Spinal cord (tissue), 10 donors: Measurements from ENCODE around the gene THBS2. TPM values are rescaled to one million over a fixed set of nuclear protein-coding genes. Genes with fewer than 3 reads are reported as not detected.

Experiments
- DNase-seq, 6 donors: peaks; one replicate each; pipeline versions ENCODE4 v3.0.0 to v3.0.0-alpha.2; 2013 to 2015; ENCODE audit warnings: low spot score in 6 of 6, low read depth in 4 of 6
- H3K27ac ChIP-seq: one replicate; pipeline ENCODE4 v1.5.1; 2013; ENCODE audit warnings: low read depth, low read length, control low read depth
- H3K27me3 ChIP-seq: one replicate; pipeline ENCODE4 v1.6.1; 2013; ENCODE audit warnings: low read length; ENCODE audit not compliant: control insufficient read depth, insufficient read depth
- H3K36me3 ChIP-seq: one replicate; pipeline ENCODE4 v1.6.1; 2013; ENCODE audit warnings: low read length; ENCODE audit not compliant: control insufficient read depth, insufficient read depth
- H3K4me1 ChIP-seq: one replicate; pipeline ENCODE4 v1.6.1; 2013; ENCODE audit warnings: low read length; ENCODE audit not compliant: control insufficient read depth, insufficient read depth
- H3K4me3 ChIP-seq: one replicate; pipeline ENCODE4 v1.5.1; 2013; ENCODE audit warnings: low read depth, low read length, control low read depth
- H3K9me3 ChIP-seq: one replicate; pipeline ENCODE4 v1.6.1; 2013; ENCODE audit warnings: low read length; ENCODE audit not compliant: control insufficient read depth, insufficient read depth
- WGBS: methylation state at CpG from one replicate; pipeline ENCODE4 v1.1.5; 2013; ENCODE audit warnings: missing lambda C conversion rate; ENCODE audit not compliant: insufficient coverage; 5-methylcytosine and 5-hydroxymethylcytosine counted together
- polyA plus RNA-seq, 2 donors: library from polyadenylated mRNA; unstranded; fragments of 120-200 nt; gene quantifications; one replicate each; pipeline ENCODE4 v1.2.1, GENCODE V29; 2013; ENCODE audit not compliant: insufficient read length in 2 of 2
- total RNA-seq, 2 donors: library from RNA; depleted of rRNA in 1 of 2; stranded (reverse); fragments of 120-200 nt in 1 of 2; fragments of >200 nt in 1 of 2; gene quantifications; one replicate each; pipeline versions ENCODE4 v1.2.3 to v1.2.4, GENCODE V29; 2013 to 2014
- donor health status: healthy.

Gene THBS2
- total and polyA plus RNA-seq, 4 donors: 44.3 to 99.4 (median 70.0) TPM

DNA sequence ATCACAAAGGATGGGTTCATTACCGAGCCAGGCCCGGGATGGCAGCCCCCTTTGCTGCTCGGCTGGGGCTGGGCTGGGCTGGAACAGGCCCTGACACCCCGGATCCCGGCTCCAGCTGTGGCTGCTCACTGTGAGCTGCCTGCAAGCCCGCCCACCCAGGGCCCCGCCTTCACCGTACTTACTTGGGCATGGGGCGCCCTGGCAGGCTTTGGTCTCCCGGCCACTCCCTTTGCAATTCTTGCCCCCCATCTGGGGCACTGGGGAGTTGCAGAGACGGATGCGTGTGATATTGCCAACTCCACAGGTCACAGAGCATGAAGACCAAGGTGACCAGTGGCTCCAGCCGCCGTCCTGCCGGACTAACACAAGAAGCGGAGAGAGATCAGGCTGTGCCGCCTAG is 16.7 kb downstream of the THBS2 start:
- Histone ChIP-seq H3K27me3 (no peaks in the 10 kb centered on the region), H3K4me1 (peaks cover 24% of the 10 kb centered on the region), H3K27ac (no peak overlapping the region), H3K36me3 (peaks cover 81% of the 10 kb centered on the region), H3K9me3 (peaks cover 2% of the 10 kb centered on the region), H3K4me3 (no peak overlapping the region)
- WGBS: 91% methylated on average over 13 of the region's 17 CpGs
- no peak for DNase-seq

DNA sequence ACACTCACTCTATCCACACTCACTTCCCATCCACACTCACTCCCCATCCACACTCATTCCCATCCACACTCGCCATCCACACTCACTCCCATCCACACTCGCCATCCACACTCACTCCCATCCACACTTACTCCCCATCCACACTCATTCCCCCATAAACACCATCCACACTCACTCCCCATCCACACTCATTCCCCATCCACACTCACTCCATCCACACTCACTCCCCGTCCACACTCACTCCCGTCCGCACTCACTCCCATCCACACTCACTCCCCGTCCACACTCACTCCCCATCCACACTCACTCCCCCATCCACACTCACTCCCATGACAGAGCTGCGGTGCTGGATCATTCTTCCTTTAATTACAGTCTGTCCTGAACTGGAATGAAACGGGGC is 17.1 kb downstream of the THBS2 start:
- H3K27me3 ChIP-seq: no peaks in the 10 kb centered on the region
- no peak overlapping the region for H3K4me3 ChIP-seq
- peaks cover 2% of the 10 kb centered on the region for H3K9me3 ChIP-seq
- DNase-seq: no peak
- no peak overlapping the region for H3K27ac ChIP-seq
- H3K36me3 ChIP-seq: peaks cover 81% of the 10 kb centered on the region
- 95% methylated on average over 8 of the region's 8 CpGs for WGBS
- peaks cover 24% of the 10 kb centered on the region for H3K4me1 ChIP-seq

DNA sequence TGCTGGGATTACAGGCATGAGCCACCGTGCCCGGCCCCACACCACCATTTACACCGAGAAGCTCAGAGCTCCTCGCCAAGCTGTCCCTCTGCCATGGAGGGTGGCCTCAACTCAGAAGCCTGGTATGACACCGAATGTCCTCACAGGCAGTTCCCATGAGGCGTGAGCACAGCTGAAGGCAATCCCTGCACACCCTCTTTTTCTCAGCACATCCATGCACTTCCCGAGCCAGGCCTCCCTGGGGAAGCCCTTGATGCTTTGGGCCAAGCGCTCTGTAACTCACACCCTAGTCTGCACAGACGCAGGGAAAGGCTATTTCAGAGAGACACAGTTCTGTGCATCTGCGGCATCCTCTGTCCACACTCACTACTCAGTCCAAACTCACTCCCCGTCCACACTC is 18.4 kb downstream of the THBS2 start:
- no peak overlapping the region for H3K27ac ChIP-seq
- no peaks in the 10 kb centered on the region for H3K27me3 ChIP-seq
- 98% methylated on average over 11 of the region's 11 CpGs for WGBS
- H3K36me3 ChIP-seq: peaks cover 81% of the 10 kb centered on the region
- H3K9me3 ChIP-seq: peaks cover 2% of the 10 kb centered on the region
- H3K4me3 ChIP-seq: no peak overlapping the region
- DNase-seq: no peak
- peaks cover 16% of the 10 kb centered on the region for H3K4me1 ChIP-seq

GRCh38 chr6:169234634-169235033 is 19.0 kb downstream of the THBS2 start:
- no peaks in the 10 kb centered on the region for H3K27me3 ChIP-seq
- 97% methylated on average over 18 of the region's 18 CpGs for WGBS
- no peak for DNase-seq
- no peak overlapping the region for H3K27ac ChIP-seq
- peaks cover 2% of the 10 kb centered on the region for H3K9me3 ChIP-seq
- H3K4me1 ChIP-seq: peaks cover 13% of the 10 kb centered on the region
- peaks cover 81% of the 10 kb centered on the region for H3K36me3 ChIP-seq
- H3K4me3 ChIP-seq: no peak overlapping the region

DNA sequence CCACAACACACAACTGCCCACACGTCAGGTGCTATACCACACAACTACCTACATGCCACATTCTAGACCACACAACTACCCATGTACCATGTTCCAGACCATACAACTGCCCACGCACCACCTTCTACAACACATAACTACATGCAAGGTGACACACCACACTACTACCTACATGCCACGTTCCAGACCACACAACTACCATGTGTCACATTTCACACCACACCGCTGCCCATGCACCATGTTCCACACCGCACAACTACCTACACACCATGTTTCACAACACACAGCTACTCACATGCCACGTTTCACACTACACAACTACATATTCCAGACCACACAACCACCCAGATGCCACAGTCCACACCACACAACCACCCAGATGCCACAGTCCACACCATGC is 19.8 kb downstream of the THBS2 start:
- Histone ChIP-seq H3K9me3 (peaks cover 2% of the 10 kb centered on the region), H3K4me3 (no peak overlapping the region), H3K36me3 (peaks cover 74% of the 10 kb centered on the region), H3K4me1 (peaks cover 12% of the 10 kb centered on the region), H3K27ac (no peak overlapping the region), H3K27me3 (no peaks in the 10 kb centered on the region)
- DNase-seq: no peak
- 88% methylated on average over 6 of the region's 6 CpGs for WGBS

- DNase-seq: no peak
- 98% methylated on average over 13 of the region's 13 CpGs for WGBS
- H3K27ac ChIP-seq: no peak overlapping the region
- peaks cover 2% of the 10 kb centered on the region for H3K9me3 ChIP-seq
- H3K36me3 ChIP-seq: peaks cover 76% of the 10 kb centered on the region
- peaks cover 10% of the 10 kb centered on the region for H3K4me1 ChIP-seq
- H3K27me3 ChIP-seq: no peaks in the 10 kb centered on the region
- no peak overlapping the region for H3K4me3 ChIP-seq
These were observed 20.5 kb downstream of the THBS2 start for GRCh38 chr6:169233181-169233580.

DNA sequence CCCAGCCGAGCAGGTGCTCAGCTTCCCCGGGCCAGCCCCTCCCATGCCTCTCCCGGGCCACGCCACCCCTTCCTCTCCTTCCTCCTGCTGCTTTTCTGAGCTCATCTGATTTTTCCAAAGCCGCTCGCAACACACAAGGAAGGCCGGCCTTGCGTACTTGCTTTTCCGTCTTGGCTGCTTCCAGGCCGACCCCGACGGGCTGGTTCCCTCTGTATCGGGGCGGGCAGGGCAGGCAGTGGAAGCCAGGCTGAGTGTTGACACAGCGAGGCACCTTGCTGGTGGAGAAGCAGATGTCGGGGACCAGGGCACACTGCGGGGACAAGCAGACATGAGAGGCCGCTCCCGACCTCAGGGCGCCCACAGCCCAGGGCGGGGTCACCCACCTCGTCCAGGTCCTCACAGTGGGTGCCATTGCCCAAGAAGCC is 21.1 kb downstream of the THBS2 start:
- Histone ChIP-seq H3K4me3 (no peak overlapping the region), H3K9me3 (peaks cover 2% of the 10 kb centered on the region), H3K27ac (no peak overlapping the region), H3K36me3 (peaks cover 79% of the 10 kb centered on the region), H3K27me3 (no peaks in the 10 kb centered on the region), H3K4me1 (peaks cover 10% of the 10 kb centered on the region)
- DNase-seq: no peak
- 92% methylated on average over 22 of the region's 22 CpGs for WGBS

- Histone ChIP-seq H3K4me1 (peaks cover 10% of the 10 kb centered on the region), H3K4me3 (no peak overlapping the region), H3K27ac (no peak overlapping the region), H3K36me3 (peaks cover 79% of the 10 kb centered on the region), H3K9me3 (peaks cover 2% of the 10 kb centered on the region), H3K27me3 (no peaks in the 10 kb centered on the region)
- 98% methylated on average over 55 of the region's 55 CpGs for WGBS
- no peak for DNase-seq
These were observed 21.7 kb downstream of the THBS2 start for GRCh38 chr6:169231790-169232506.

DNA sequence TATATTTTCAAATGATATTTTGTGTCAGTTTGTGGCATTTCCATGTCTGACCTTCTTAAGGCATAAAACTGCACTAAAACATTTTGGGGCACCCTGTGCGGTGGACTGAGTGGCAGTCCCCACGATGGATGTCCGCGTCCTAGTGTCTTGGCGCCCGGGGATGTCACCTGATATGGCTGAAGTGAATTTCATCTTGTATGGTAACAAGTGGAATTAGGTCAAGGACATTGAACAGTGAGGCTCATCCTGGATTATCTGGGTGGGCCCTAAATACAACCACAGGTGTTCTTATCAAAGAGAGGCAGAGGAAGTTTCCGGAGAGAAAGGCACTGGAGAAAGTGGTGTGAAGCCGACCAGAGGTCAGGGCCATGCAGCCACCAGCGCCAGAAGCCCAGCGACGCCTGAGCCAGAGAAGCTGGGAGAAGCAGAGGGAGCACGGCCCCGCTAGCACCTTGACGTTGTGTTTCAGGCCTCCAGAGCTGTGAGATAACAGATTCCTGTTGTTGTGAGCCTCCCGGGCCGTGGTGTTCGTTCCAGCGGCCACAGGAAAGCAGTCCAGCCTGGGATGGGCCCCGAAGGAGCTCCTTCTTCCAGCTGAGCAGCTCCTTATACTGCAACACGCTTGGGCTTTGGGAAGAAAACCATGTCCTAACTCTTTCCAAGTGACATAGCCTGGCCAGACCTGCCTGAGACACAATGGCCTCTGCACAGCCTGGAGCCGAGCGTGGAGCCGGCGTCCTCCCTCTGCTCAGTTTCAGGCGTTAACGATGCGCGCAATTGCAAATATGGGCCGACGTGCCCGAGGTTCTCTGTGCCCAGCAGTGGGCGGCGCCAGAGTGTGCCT is 22.5 kb downstream of the THBS2 start:
- WGBS: 91% methylated on average over 33 of the region's 33 CpGs
- DNase-seq: no peak
- peaks cover 75% of the 10 kb centered on the region for H3K36me3 ChIP-seq
- no peak overlapping the region for H3K27ac ChIP-seq
- no peak overlapping the region for H3K4me3 ChIP-seq
- H3K27me3 ChIP-seq: no peaks in the 10 kb centered on the region
- H3K4me1 ChIP-seq: peaks cover 10% of the 10 kb centered on the region
- peaks cover 2% of the 10 kb centered on the region for H3K9me3 ChIP-seq

- peak overlapping the region; percentile 50 for H3K27ac ChIP-seq
- no peak overlapping the region for H3K4me3 ChIP-seq
- H3K9me3 ChIP-seq: peaks cover 2% of the 10 kb centered on the region
- WGBS: 18% methylated on average over 5 of the region's 9 CpGs
- H3K27me3 ChIP-seq: no peaks in the 10 kb centered on the region
- DNase-seq: no peak
- H3K4me1 ChIP-seq: peaks cover 10% of the 10 kb centered on the region
- peaks cover 74% of the 10 kb centered on the region for H3K36me3 ChIP-seq
These were observed 23.4 kb downstream of the THBS2 start for GRCh38 chr6:169230322-169230665.
